NCI-H510A treated with DMSO at 0.1 percent for 48 hours (cell line): ENCODE data around the gene MYORG.

ENCODE experiments used
- DNase-seq: peaks from one replicate; lab custom pipeline; 2025; lab: John Stamatoyannopoulos, UW

The MYORG gene

DNA sequence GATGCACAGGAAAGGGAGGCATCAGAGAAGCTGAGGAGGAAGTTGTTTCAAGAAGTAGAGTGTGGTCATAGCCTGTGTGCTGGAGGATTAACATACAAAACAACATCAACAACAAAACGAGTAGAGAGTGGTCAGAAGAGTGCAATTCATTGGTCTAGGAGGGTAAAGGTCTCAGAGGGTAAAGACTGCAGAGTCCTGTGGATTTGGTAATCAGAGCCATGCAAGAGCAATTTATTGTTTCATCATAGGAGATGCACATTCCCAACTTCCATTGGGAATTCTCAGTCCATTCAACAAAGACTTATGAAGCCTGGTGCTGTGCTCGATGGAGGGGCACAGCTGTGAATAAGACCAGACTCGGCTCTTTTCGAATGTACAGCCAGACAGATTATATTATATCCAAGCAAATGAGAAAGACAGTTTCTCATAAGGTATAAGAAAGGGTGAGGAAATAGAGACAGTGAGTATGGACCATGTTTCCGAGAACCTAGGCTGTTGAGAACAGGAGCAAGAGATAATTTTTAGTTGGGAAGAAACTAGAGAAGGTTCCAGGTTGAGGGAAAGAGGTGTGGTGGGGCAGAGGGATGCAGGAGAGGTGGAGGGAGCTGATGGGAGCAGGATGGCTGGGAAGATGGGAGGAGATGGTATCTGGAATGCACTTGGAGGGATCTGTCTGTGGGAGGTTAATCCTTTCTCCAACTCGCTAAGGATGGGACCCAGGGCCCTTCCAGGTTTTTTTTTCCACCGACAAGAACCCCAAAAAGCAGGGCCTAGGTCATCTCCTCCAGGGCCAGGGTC lies 7.9 kb upstream of the MYORG start:
- no peak for DNase-seq

DNA sequence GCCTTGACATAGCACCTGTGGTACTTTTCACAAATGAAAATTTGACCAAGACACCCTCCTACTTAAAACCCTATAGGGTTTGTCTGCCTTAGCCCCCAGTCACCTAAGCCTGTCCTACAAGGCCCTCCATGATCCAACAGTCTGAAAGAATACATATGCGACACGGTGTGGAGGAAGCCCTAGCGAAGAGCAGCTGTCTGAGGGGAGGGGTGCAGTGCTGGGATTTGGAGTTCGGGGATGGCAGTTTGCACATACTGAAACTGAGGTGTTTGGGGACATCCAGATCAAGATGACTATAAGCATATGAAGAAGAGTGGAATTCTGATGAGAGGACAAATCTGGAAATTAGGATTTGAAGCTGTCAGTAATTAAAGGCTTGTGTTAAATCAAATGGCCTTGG lies 7.2 kb upstream of the MYORG start:
- no peak for DNase-seq

- DNase-seq, result no peak
These were observed 6.2 kb upstream of the MYORG start for GRCh38 chr9:34382879-34383278.

DNA sequence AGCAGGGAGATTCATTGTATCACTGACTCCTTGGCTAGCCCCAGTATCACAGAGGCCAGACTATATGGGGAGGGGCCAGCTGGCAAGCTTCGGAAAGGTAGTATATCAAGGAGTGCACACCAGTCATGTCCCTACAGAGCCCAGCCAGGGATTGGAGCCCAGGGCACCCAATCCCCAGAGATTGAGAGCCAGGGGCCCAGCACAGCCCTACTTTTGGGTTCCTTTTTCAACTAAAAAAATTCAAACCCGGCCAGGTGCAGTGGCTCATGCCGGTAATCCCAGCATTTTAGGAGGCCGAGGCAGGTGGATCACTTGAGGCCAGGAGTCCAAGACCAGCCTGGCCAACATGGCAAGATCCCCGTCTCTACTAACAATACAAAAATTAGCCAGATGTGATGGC lies 5.4 kb upstream of the MYORG start:
- DNase-seq, result no peak

GRCh38 chr9:34381323-34381722 lies 4.6 kb upstream of the MYORG start:
- DNase-seq, result no peak

GRCh38 chr9:34380511-34381315 lies 4.0 kb upstream of the MYORG start:
- DNase-seq, result peak; percentile 52

DNA sequence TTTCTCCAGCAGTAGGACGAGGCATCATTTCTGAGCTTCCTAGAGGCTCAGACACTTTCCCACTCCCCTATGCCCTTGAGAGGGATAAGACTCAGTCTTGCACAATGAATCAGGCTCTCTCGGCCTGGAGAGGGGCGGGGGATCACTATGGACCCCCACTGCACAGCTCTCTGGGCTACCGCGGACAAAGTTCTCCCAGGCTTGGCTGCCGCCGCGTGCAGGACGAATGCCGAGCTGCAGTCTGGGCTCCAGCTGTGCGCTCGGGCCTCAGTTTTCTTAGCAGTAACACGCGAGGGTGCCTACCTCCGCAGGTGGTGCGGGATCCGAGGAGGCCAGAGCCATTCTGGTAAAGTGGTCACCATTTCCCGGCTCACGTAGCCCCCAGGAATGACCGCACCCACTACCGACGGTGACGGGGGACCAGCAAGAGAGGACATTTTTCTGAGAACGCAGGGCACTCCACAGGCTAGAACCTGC lies 3.4 kb upstream of the MYORG start:
- DNase-seq, result no peak

- DNase-seq, result peak; percentile 83
These were observed 2.8 kb upstream of the MYORG start for GRCh38 chr9:34379334-34380033.

GRCh38 chr9:34378376-34379060 lies 1.8 kb upstream of the MYORG start:
- no peak for DNase-seq

DNA sequence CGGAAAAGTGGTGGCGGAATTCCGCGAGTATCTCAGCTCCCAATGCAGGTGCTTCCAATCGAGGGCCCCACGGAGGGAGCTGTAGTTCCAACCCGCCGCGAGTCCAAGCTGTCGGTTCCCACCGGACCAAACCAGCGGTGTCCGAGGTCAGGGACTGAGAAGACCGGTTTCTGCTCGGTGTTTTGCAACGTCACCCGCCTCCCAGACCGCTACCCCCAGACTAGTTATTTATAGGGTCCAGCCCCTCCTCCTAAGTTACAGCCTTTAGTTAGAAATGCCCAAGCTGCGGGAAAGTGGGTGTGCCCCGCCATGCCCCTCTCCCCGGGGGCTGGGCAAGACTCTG lies 677 bp upstream of the MYORG start:
- DNase-seq, result no peak

DNA sequence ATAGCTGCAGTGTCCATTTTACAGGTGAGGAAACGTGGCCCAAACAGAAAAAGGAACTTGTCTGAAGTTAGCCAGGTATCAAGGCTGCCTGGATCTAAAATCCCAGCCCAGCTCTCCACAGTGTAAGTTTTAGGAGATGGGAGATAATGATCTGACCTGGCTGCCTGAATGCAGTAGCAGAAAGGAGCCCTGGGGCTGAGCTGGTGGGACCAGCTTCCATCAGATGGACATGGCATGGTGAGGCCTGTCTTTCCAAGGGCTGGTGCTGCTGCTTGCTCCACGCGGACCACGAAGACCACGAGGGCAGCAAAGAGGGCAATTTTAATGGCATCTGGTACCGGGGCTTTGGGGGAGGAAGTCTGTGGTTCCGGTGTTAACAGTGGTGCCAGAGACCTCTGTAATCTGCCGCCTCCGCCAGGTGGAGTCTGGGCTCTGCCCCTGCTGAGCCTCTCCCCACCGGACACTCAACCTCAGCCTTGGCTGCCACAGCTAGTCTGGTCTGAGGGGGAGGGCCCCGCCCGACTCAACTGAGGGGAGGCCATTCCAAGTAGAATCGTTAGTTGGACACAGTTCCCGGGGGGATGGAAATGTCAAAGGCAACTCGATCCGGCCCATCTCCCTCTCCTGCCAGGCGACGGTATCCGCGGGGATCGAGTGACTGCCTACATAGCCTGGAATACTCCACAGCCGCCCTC lies 650 bp downstream of the MYORG start:
- peak; percentile 19 for DNase-seq

DNA sequence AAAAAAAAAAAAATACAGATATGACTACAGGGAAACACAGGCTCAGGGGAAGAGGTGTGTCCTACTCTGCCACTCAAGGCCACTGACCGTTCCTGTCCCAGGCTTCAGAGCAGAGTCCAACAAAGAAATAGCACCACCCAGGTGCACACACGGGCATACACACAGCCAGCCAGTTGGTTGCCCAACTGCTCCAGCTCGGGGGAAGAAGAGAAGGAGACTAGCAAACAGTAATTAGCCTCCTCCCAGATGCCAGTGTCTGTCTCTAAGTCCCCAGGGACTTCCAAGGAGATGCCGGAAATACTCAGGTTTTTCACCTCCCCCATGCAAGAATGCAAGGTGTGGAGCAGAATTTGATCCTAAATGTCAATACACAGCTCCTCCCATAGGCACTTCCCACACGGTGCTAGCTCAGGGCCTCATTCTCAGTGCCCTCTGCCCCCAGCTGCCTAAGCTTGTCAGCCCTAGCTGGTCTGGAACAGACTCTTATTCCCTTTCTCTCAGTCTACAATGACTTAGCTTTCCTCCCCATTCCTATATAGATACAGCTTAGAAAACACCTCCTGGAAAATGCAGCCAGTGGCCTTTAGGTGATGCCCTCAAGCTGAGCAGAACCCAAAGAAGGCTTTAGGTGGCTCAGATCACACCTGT lies 1.7 kb downstream of the MYORG start:
- DNase-seq, result no peak

DNA sequence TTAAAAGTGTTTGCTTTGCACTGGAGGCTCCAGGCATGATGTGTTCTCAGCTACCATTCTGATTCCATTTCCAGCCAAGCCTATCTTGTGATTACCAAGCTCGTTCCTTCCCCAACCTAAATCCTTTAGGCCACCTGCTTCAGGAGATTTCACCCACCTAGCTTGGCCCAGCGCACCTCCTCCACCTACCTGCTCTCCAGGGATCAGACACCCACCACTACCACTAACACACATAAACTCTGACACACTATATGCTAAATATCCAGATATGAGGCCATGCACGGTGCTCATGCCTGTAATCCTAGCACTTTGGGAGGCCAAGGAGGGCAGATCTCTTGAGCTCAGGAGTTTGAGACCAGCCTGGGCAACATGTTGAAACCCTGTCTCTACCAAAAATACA lies 2.4 kb downstream of the MYORG start:
- DNase-seq, result no peak

DNA sequence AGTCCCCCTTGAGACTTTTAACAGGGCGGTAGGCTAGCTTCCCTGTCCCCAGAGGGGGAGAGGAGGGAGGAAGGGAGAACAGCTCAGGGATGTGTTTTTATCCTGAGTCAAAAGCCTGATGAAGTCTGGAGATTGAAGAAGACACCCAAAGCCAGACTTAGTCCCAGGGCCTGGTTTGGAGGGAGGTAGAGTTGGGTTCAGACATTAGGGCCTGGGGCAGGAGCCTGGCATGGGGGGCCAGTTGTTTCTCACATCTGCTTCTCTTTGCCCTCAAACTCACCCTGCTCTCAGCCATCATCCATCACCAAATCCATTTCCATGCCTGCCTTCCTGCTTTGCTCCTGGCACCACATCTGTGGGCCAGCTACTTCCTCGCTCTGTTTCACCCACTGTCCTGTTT lies 2.9 kb downstream of the MYORG start:
- no peak for DNase-seq

GRCh38 chr9:34372467-34373011 lies 4.2 kb downstream of the MYORG start:
- no peak for DNase-seq

DNA sequence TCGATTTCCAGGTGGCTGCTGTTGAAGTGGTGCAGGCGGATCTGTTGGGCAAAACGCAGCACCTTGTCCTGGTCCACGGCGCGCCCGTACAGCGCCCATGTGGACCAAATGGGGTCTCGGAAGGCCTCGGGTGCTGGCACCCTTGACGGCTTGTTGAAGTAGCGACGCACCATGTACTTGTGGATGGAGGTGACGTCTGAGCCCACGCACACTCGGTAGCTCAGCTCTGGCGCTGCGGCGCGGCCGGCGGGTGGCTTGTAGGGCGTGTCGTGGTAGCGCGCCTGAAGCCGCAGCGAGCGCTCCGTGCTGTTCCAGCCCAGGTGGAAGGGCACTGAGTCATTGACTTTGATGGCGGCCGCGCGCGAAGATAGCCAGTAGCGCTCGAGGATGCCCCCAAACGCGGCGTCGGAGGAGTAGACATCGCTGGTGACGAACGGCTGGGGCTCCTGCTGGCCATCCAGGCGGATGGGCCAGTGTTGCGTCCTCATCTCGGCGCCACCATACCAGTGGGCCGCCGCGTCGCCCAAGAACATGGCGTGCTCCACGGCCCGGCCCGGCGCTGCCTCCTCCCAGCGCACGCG lies 4.7 kb downstream of the MYORG start:
- no peak for DNase-seq

DNA sequence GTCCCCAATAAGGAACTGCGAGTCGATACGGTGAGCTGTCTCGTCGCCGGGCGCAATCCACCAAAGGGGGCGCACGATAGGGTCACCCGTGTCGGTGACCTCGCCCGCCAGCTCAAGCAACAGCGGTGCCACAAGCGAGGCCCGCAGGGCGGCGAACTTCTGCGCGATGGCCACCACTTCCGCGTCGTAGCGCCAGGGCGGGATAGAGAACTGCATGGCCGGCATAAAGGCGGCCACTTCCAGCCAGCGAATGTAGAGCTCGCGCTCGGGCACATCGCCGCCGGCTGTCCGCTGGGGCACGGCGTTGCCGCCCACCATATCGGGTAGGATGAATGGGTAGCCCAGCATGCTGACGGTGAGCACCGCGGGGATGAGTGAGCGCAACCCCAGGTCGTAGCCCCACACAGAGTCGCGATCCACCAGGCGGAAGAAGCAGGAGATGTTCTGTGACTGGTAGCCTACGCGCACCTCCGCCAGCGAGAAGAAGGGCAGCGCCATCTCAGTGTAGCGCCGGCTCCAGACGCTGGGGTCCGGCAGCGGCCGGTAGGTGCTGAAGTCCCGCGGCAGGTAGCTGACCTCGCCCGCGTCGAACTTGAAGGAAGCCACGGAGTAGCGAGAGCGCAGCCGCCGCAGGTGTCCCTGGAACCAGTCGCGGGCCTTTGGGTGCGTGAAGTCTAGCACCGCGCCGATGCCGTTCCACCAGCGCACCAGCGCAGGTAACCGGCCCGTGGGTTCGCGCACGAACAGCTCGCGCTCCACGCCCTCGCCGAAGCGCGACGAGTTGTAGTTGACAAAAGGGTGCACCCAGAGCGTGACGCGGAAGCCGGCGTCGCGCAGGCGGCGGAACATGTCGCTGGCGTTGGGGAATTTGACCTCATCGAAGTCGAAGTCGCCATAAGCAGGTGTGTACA lies 5.5 kb downstream of the MYORG start:
- DNase-seq, result no peak

DNA sequence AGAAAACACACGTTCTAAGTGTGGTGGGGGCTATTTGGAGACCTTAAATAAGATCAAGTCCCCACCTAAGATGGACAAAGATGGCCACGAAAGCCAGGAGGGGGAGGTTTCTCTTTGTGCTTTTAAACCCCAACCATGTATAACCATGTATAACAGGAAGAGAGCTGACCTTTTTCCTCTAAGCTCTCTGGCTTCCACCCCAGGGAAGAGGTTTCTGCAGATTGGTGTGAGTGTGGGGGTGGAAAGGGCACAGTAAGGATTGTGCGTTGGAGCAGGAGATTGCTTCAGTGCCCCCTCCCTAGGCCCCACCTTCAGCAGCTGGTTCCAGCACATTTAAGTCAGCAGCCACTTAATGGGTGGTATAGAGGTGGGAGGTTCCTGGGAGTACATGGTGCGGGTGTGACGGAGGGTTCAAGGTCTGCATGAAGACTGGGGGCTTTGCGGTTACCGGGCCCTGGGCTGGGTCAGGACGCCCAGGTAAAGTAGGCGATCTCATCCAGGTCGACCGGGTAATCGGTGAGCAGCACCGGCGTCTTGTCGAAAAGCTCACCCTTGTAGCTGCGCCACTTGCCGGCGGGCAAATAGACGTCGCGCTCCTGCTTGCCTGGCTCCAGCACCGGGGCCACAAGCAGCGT lies 6.2 kb downstream of the MYORG start:
- no peak for DNase-seq

DNA sequence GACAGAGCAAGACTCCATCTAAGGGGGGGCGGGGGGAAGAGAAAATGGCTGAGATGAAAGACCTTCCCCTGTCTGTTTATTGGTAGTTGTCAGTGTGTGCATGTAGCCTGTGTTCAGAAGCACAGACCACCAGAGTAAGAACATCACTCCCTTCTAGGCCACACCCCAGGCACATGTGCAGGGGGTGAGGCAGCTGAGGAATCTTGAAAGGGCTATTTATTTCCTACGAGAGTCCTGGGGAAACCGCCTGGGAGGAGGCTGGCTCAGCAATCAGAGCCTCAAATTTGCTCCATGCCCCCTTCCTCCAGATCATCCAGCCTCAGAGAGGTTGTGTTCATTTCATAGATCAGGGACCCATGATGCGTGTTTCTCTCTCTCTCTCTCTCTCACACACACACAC lies 7.1 kb downstream of the MYORG start:
- DNase-seq, result no peak
